Upper lobe of left lung (tissue), 6 donors: Measurements from ENCODE around the gene APBA1. TPM values are rescaled to one million over a fixed set of nuclear protein-coding genes. Genes with fewer than 3 reads are reported as not detected.

Experiments
- ATAC-seq, 2 donors: fragments of 200-7000 bp; cut with Tn5 transposase; one replicate each; pipeline ENCODE4 v1.9.1; 2022; ENCODE audit warnings: mild to moderate bottlenecking in 2 of 2, moderate library complexity in 2 of 2; ENCODE audit not compliant: low FRiP score in 2 of 2
- DNase-seq, 2 donors: peaks; one replicate each; pipeline ENCODE4 v3.0.0-alpha.2; 2019 to 2020
- H3K27ac ChIP-seq, 4 donors: fragments of 200-600 bp; sonication (generic); one replicate each; pipeline ENCODE4 v1.5.1; 2016 to 2019
- H3K27me3 ChIP-seq, 4 donors: fragments of 200-600 bp; sonication (generic); one replicate each; pipeline ENCODE4 v1.5.1; 2017 to 2019
- H3K36me3 ChIP-seq, 4 donors: fragments of 200-600 bp; sonication (generic); one replicate each; pipeline ENCODE4 v1.5.1; 2016 to 2019
- H3K4me1 ChIP-seq, 4 donors: fragments of 200-600 bp; sonication (generic); one replicate each; pipeline ENCODE4 v1.5.1; 2018 to 2019
- H3K4me3 ChIP-seq, 4 donors: fragments of 200-600 bp; sonication (generic); one replicate each; pipeline ENCODE4 v1.5.1; 2017 to 2019; ENCODE audit warnings: mild to moderate bottlenecking in 2 of 4, moderate library complexity in 1 of 4
- H3K9me3 ChIP-seq, 4 donors: fragments of 200-600 bp; sonication (generic); one replicate each; pipeline ENCODE4 v1.5.1; 2018 to 2019
- CTCF ChIP-seq, 6 experiments: fragments of 450-650 bp in 4 of 6; fragments of 200-600 bp in 2 of 6; sonication (generic) in 2 of 6; IDR thresholded peaks; one replicate each; pipeline ENCODE4 v1.5.1; 2016 to 2019; ENCODE audit warnings: antibody characterized with exemption in 6 of 6
- EP300 ChIP-seq, 4 donors: sonication (generic); formaldehyde crosslinking; IDR thresholded peaks; one replicate each; pipeline ENCODE4 v1.5.1; 2017; ENCODE audit warnings: antibody characterized with exemption in 4 of 4, control low read depth in 2 of 4
- POLR2A ChIP-seq, 4 donors: fragments of 450-650 bp; IDR thresholded peaks; one replicate each; pipeline ENCODE4 v1.5.1; 2016 to 2017; ENCODE audit warnings: antibody characterized with exemption in 4 of 4, mild to moderate bottlenecking in 2 of 4
- POLR2AphosphoS5 ChIP-seq, 2 donors: sonication (generic); formaldehyde crosslinking; IDR thresholded peaks; one replicate each; pipeline ENCODE4 v1.5.1; 2017; ENCODE audit warnings: antibody characterized with exemption in 2 of 2
- WGBS, 2 donors: methylation state at CpG; one replicate each; pipeline ENCODE4 v1.1.5; 2017 to 2018; 5-methylcytosine and 5-hydroxymethylcytosine counted together
- total RNA-seq, 6 donors: library from RNA; depleted of rRNA in 4 of 6; stranded (reverse); fragments of >200 nt in 4 of 6; gene quantifications; one replicate each; pipeline versions ENCODE4 v1.1.0 to v1.2.1, GENCODE V29; 2016 to 2021
- donor health status: DM: no; HTN: no; CAD: no; lungs with moderate emphysema.
- donor health status: DM: no; HTN: yes; CAD: no; lungs with severe emphysema.

Gene APBA1
- total RNA-seq, 6 donors from 2014 or later = 2.1 to 5.4 (median 4.0) TPM

DNA sequence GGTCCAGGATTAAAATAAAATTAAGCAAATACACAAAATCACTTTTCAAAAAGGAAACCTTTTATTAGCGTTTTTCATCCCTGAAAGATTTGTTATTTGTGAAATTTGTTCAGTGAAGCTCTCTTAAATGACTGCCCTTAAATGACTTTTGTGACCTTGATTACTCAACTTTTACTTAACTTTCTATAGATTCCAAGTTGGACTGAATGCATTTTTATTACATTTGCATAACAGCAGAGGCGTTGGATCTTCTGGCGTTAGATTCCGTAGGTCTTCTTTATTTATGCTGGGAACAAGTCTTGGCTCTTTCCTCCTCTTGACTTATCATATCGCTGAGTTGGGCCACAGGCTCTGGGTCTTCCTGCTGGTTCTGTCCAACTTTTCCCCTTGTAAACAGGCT lies 78.4 kb downstream of the APBA1 start:
- no peak for ATAC-seq
- TF ChIP-seq POLR2A (IDR thresholded peaks at IDR 0.05) (no peak), CTCF (IDR thresholded peaks at IDR 0.05) (no peak), EP300 (IDR thresholded peaks at IDR 0.05) (no peak), POLR2AphosphoS5 (IDR thresholded peaks at IDR 0.05) (no peak)
- no peak overlapping the region for H3K27ac ChIP-seq
- DNase-seq = no peak
- 79 to 80% methylated on average over 5 of the region's 5 CpGs for WGBS, 2 donors
- no peaks in the 10 kb centered on the region for H3K36me3 ChIP-seq
- H3K27me3 ChIP-seq = no peaks in the 10 kb centered on the region
- peaks cover 0 to under 1% (median 0%) of the 10 kb centered on the region in 4 donors for H3K4me1 ChIP-seq
- no peaks in the 10 kb centered on the region for H3K9me3 ChIP-seq
- H3K4me3 ChIP-seq = no peak overlapping the region

DNA sequence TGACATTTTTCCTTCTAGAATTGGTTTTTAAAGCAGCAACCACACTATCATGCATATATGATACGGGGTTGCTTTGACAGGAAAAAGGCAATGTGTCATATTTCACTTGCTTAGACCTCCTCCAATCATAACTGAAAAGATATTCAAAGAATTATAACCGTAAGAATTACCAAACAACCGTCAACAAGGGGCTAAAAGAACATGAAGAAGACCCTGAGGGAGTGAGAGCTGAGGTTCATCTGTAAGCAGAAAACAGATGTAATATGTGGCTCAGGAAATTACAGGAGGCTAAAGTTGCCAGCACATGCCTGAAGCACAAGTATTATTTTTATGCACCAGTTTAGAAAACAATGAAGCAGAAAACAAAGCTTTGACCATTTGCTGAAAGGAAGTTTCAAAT lies 78.9 kb downstream of the APBA1 start:
- Histone ChIP-seq H3K36me3 (no peaks in the 10 kb centered on the region), H3K27me3 (no peaks in the 10 kb centered on the region), H3K4me1 (no peaks in the 10 kb centered on the region), H3K4me3 (no peak overlapping the region), H3K27ac (no peak overlapping the region), H3K9me3 (no peaks in the 10 kb centered on the region)
- no peak for DNase-seq
- no peak for ATAC-seq
- 54 to 56% methylated on average over 3 of the region's 3 CpGs for WGBS, 2 donors
- no peak for TF ChIP-seq EP300 (IDR thresholded peaks at IDR 0.05)
- TF ChIP-seq CTCF (IDR thresholded peaks at IDR 0.05) = no peak
- TF ChIP-seq POLR2A (IDR thresholded peaks at IDR 0.05) = no peak
- TF ChIP-seq POLR2AphosphoS5 (IDR thresholded peaks at IDR 0.05) = no peak

DNA sequence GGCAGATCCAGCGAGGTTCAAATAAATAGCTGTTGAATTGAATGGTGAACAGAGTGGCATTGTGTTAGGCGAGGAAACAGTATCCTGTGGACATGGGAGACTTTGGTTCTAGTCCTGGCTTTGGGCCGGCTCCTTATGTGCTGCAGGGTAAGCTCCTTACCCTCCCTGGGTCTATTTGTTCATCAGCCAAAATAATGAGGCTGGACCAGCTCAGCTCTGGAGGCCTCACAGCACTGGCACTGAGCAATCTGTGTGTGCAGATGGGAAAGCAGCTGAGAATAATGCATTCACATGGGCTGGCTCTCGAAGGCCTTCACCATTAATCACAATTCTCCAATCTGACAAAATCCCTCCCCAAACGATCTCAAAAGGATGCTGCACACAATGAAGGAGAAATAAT lies 81.9 kb downstream of the APBA1 start:
- Histone ChIP-seq H3K9me3 (no peaks in the 10 kb centered on the region), H3K36me3 (no peaks in the 10 kb centered on the region), H3K4me1 (no peaks in the 10 kb centered on the region), H3K4me3 (no peak overlapping the region), H3K27ac (no peak overlapping the region), H3K27me3 (no peaks in the 10 kb centered on the region)
- 86 to 89% methylated on average over 4 to 5 of the region's 5 CpGs for WGBS, 2 donors
- ATAC-seq (no peak), DNase-seq (no peak)
- no peak for TF ChIP-seq POLR2AphosphoS5 (IDR thresholded peaks at IDR 0.05)
- TF ChIP-seq EP300 (IDR thresholded peaks at IDR 0.05) = no peak
- no peak for TF ChIP-seq CTCF (IDR thresholded peaks at IDR 0.05)
- no peak for TF ChIP-seq POLR2A (IDR thresholded peaks at IDR 0.05)

DNA sequence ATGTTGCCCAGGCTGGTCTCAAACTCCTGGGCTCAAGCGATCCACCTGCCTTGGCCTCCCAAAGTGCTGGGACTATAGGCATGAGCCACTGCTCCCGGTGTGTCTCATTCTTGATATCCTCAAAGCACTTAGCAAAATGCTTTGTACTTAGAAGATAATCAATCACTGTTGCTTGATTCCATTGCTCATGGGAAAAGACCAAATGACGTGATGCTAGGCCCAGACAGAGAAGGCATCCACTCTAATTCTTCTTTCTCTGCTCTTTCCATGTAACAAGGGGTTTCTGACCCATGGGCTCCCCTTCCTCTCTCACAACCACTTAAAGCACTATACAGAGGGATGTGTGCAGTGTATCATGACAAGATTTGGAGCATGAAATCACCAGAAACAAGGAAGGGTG lies 83.0 kb downstream of the APBA1 start:
- no peaks in the 10 kb centered on the region for H3K27me3 ChIP-seq
- no peak for DNase-seq
- no peaks in the 10 kb centered on the region for H3K4me1 ChIP-seq
- no peaks in the 10 kb centered on the region for H3K36me3 ChIP-seq
- no peak overlapping the region for H3K27ac ChIP-seq
- no peak for ATAC-seq
- no peaks in the 10 kb centered on the region for H3K9me3 ChIP-seq
- 85 to 86% methylated on average over 3 of the region's 3 CpGs for WGBS, 2 donors
- TF ChIP-seq POLR2AphosphoS5 (IDR thresholded peaks at IDR 0.05) (no peak), CTCF (IDR thresholded peaks at IDR 0.05) (no peak), POLR2A (IDR thresholded peaks at IDR 0.05) (no peak), EP300 (IDR thresholded peaks at IDR 0.05) (no peak)
- H3K4me3 ChIP-seq = no peak overlapping the region

DNA sequence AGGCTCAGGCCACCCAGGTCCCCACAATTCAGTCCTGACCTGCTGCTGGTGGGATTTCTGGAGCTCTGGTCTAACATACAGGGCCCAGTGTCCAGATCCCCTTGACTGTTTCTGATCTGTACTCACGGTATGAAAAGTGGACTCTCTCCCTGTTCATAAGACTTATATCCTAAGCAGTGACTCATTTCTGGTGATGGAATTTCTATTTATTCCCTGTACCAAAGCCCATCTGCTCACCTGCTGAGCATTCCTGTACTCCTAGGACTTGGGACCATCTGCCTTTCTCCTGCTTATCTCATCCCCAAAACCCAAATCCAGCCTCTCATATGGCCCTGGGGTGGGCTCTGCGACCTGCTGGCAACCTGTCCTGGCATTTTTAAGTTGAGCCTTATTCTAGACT lies 86.6 kb downstream of the APBA1 start:
- Histone ChIP-seq H3K4me3 (no peak overlapping the region), H3K27ac (no peak overlapping the region), H3K9me3 (no peaks in the 10 kb centered on the region), H3K36me3 (no peaks in the 10 kb centered on the region), H3K4me1 (peaks cover 0 to 7% (median 2%) of the 10 kb centered on the region in 4 donors), H3K27me3 (no peaks in the 10 kb centered on the region)
- TF ChIP-seq CTCF (IDR thresholded peaks at IDR 0.05) (no peak), EP300 (IDR thresholded peaks at IDR 0.05) (no peak), POLR2AphosphoS5 (IDR thresholded peaks at IDR 0.05) (no peak), POLR2A (IDR thresholded peaks at IDR 0.05) (no peak)
- WGBS, 2 donors = 83 to 95% methylated on average over 2 of the region's 2 CpGs
- ATAC-seq (no peak), DNase-seq (no peak)
